CD4-positive, CD25-positive, alpha-beta regulatory T cell (primary cell): ENCODE measurements around the gene HMX1. TPM values are rescaled to one million over a fixed set of nuclear protein-coding genes. Genes with fewer than 3 reads are reported as not detected.

Experiments
- ATAC-seq, 2 donors: fragments of 150-1000 bp; cut with Tn5 transposase; one replicate each; pipeline ENCODE4 v1.10.0; 2021; ENCODE audit warnings: low read depth in 2 of 2, moderate number of reproducible peaks in 2 of 2, moderate library complexity in 1 of 2
- DNase-seq, 3 donors: peaks; one replicate each; pipeline versions ENCODE4 v3.0.0 to v3.0.0-alpha.2; 2012 to 2022; ENCODE audit warnings: mixed read lengths in 1 of 3
- H3K27ac ChIP-seq: one replicate; pipeline ENCODE4 v1.7.0; 2013; ENCODE audit warnings: mild to moderate bottlenecking, low read length; ENCODE audit not compliant: insufficient read depth, poor library complexity, severe bottlenecking
- H3K27me3 ChIP-seq: one replicate; pipeline ENCODE4 v1.7.0; 2013; ENCODE audit warnings: low read length; ENCODE audit not compliant: control insufficient read depth, insufficient read depth
- H3K36me3 ChIP-seq: one replicate; pipeline ENCODE4 v1.7.0; 2013; ENCODE audit warnings: mild to moderate bottlenecking, low read length, moderate library complexity; ENCODE audit not compliant: control insufficient read depth, insufficient read depth
- H3K4me1 ChIP-seq: 2 replicates; pipeline ENCODE4 v1.7.0; 2013; ENCODE audit warnings: mild to moderate bottlenecking, low read length; ENCODE audit not compliant: insufficient read depth, control insufficient read depth, poor library complexity, severe bottlenecking
- H3K4me3 ChIP-seq: one replicate; pipeline ENCODE4 v1.7.0; 2013; ENCODE audit warnings: low read depth, mild to moderate bottlenecking, low read length, moderate library complexity
- H3K9me3 ChIP-seq, 2 experiments: 1 replicate in 1 of 2; 2 replicates in 1 of 2; pipeline ENCODE4 v1.7.0; 2013; ENCODE audit warnings: low read length in 2 of 2, mild to moderate bottlenecking in 1 of 2, moderate library complexity in 1 of 2; ENCODE audit not compliant: control insufficient read depth in 2 of 2
- H3K27ac Mint-ChIP-seq, 3 donors: one replicate each; pipeline ENCODE4 v1.8.0; 2020 to 2022; ENCODE audit warnings: mild to moderate bottlenecking in 3 of 3, mixed read lengths in 3 of 3, moderate library complexity in 2 of 3
- H3K27me3 Mint-ChIP-seq: one replicate; pipeline ENCODE4 v1.8.0; 2022; ENCODE audit warnings: mild to moderate bottlenecking, mixed read lengths
- H3K36me3 Mint-ChIP-seq: one replicate; pipeline ENCODE4 v1.8.0; 2020; ENCODE audit warnings: mixed read lengths
- H3K4me1 Mint-ChIP-seq, 4 donors: one replicate each; pipeline ENCODE4 v1.8.0; 2020 to 2022; ENCODE audit warnings: mixed read lengths in 4 of 4, mild to moderate bottlenecking in 1 of 4
- H3K4me3 Mint-ChIP-seq, 4 donors: one replicate each; pipeline ENCODE4 v1.8.0; 2020 to 2022; ENCODE audit warnings: mild to moderate bottlenecking in 4 of 4, mixed read lengths in 4 of 4, moderate library complexity in 3 of 4
- H3K9me3 Mint-ChIP-seq, 7 donors: one replicate each; pipeline ENCODE4 v1.8.0; 2020 to 2022; ENCODE audit warnings: mixed read lengths in 7 of 7, mild to moderate bottlenecking in 3 of 7, moderate library complexity in 2 of 7
- polyA plus RNA-seq, 4 donors: library from polyadenylated mRNA; unstranded; fragments of 300-500 nt; fragmentation: Illumina TruSeq; gene quantifications; one replicate each; pipeline ENCODE4 v1.2.3, GENCODE V29; 2021
- total RNA-seq: library from RNA; stranded (reverse); gene quantifications from one replicate; pipeline ENCODE4 v1.2.3, GENCODE V29; 2022

The HMX1 gene
- total and polyA plus RNA-seq, 5 donors from 2014 or later = not detected

- peaks cover 0 to 16% (median 5%) of the 10 kb centered on the region in 4 donors for H3K4me1 Mint-ChIP-seq
- peaks cover 0 to 4% (median 0%) of the 10 kb centered on the region in 7 donors for H3K9me3 Mint-ChIP-seq
- peaks cover 53% of the 10 kb centered on the region for H3K27me3 Mint-ChIP-seq
- H3K4me3 Mint-ChIP-seq = no peak overlapping the region
- H3K36me3 ChIP-seq = no peaks in the 10 kb centered on the region
- peaks cover 8% of the 10 kb centered on the region for H3K27me3 ChIP-seq
- H3K4me1 ChIP-seq = peaks cover 13% of the 10 kb centered on the region
- ATAC-seq = no peak
- no peak overlapping the region for H3K27ac Mint-ChIP-seq
- no peaks in the 10 kb centered on the region for H3K36me3 Mint-ChIP-seq
- H3K9me3 ChIP-seq = no peaks in the 10 kb centered on the region
- H3K27ac ChIP-seq = no peak overlapping the region
- H3K4me3 ChIP-seq = no peak overlapping the region
- no peak for DNase-seq
Measured at GRCh38 chr4:8858701-8859210, 12.9 kb downstream of the HMX1 start.

GRCh38 chr4:8857766-8858700 lies 13.6 kb downstream of the HMX1 start:
- H3K4me1 ChIP-seq = peaks cover 13% of the 10 kb centered on the region
- H3K4me3 ChIP-seq = no peak overlapping the region
- Mint-ChIP-seq H3K27me3 (peaks cover 54% of the 10 kb centered on the region), H3K4me3 (no peak overlapping the region), H3K4me1 (peaks cover 0 to 16% (median 5%) of the 10 kb centered on the region in 4 donors), H3K9me3 (peaks cover 0 to 4% (median 0%) of the 10 kb centered on the region in 7 donors), H3K27ac (no peak overlapping the region), H3K36me3 (no peaks in the 10 kb centered on the region)
- no peaks in the 10 kb centered on the region for H3K9me3 ChIP-seq
- H3K27ac ChIP-seq = no peak overlapping the region
- H3K27me3 ChIP-seq = peaks cover 8% of the 10 kb centered on the region
- ATAC-seq (no peak), DNase-seq (peak in 1 of 3 donors; percentile 9)
- H3K36me3 ChIP-seq = no peaks in the 10 kb centered on the region

GRCh38 chr4:8856835-8857621 lies 14.6 kb downstream of the HMX1 start:
- H3K27me3 Mint-ChIP-seq = peaks cover 49% of the 10 kb centered on the region
- Histone ChIP-seq H3K9me3 (no peaks in the 10 kb centered on the region), H3K27ac (no peak overlapping the region), H3K27me3 (peaks cover 8% of the 10 kb centered on the region), H3K4me3 (no peak overlapping the region), H3K36me3 (no peaks in the 10 kb centered on the region), H3K4me1 (peaks cover 13% of the 10 kb centered on the region)
- no peak overlapping the region for H3K27ac Mint-ChIP-seq
- H3K9me3 Mint-ChIP-seq = peaks cover 0 to 4% (median 0%) of the 10 kb centered on the region in 7 donors
- H3K4me1 Mint-ChIP-seq = peaks cover 0 to 16% (median 5%) of the 10 kb centered on the region in 4 donors
- ATAC-seq = no peak
- H3K4me3 Mint-ChIP-seq = peak overlapping the region in 1 of 4 donors; percentile 50
- H3K36me3 Mint-ChIP-seq = no peaks in the 10 kb centered on the region
- no peak for DNase-seq

GRCh38 chr4:8855818-8856245 lies 15.8 kb downstream of the HMX1 start:
- no peak for DNase-seq
- peaks cover 47% of the 10 kb centered on the region for H3K27me3 Mint-ChIP-seq
- H3K27ac Mint-ChIP-seq = no peak overlapping the region
- peak overlapping the region in 2 of 4 donors; percentile 41 to 64 for H3K4me3 Mint-ChIP-seq
- H3K4me1 Mint-ChIP-seq = peaks cover 0 to 16% (median 5%) of the 10 kb centered on the region in 4 donors
- no peaks in the 10 kb centered on the region for H3K36me3 Mint-ChIP-seq
- Histone ChIP-seq H3K9me3 (no peaks in the 10 kb centered on the region), H3K36me3 (no peaks in the 10 kb centered on the region), H3K4me3 (no peak overlapping the region), H3K27ac (no peak overlapping the region), H3K27me3 (peaks cover 8% of the 10 kb centered on the region), H3K4me1 (peaks cover 13% of the 10 kb centered on the region)
- no peak for ATAC-seq
- peaks cover 0 to 4% (median 0%) of the 10 kb centered on the region in 7 donors for H3K9me3 Mint-ChIP-seq

GRCh38 chr4:8854931-8855330 lies 16.7 kb downstream of the HMX1 start:
- H3K9me3 ChIP-seq = no peaks in the 10 kb centered on the region
- no peaks in the 10 kb centered on the region for H3K36me3 Mint-ChIP-seq
- peaks cover 0 to 16% (median 5%) of the 10 kb centered on the region in 4 donors for H3K4me1 Mint-ChIP-seq
- ATAC-seq = no peak
- H3K4me1 ChIP-seq = peaks cover 13% of the 10 kb centered on the region
- no peaks in the 10 kb centered on the region for H3K36me3 ChIP-seq
- DNase-seq = no peak
- H3K4me3 ChIP-seq = no peak overlapping the region
- no peak overlapping the region for H3K27ac Mint-ChIP-seq
- H3K4me3 Mint-ChIP-seq = no peak overlapping the region
- H3K9me3 Mint-ChIP-seq = peaks cover 0 to 4% (median 0%) of the 10 kb centered on the region in 7 donors
- peaks cover 8% of the 10 kb centered on the region for H3K27me3 ChIP-seq
- no peak overlapping the region for H3K27ac ChIP-seq
- H3K27me3 Mint-ChIP-seq = peaks cover 47% of the 10 kb centered on the region

GRCh38 chr4:8854016-8854415 lies 17.6 kb downstream of the HMX1 start:
- Histone ChIP-seq H3K27ac (no peak overlapping the region), H3K4me1 (peaks cover 13% of the 10 kb centered on the region), H3K27me3 (peaks cover 8% of the 10 kb centered on the region), H3K4me3 (no peak overlapping the region), H3K9me3 (no peaks in the 10 kb centered on the region), H3K36me3 (no peaks in the 10 kb centered on the region)
- H3K27me3 Mint-ChIP-seq = peaks cover 39% of the 10 kb centered on the region
- ATAC-seq (no peak), DNase-seq (no peak)
- H3K27ac Mint-ChIP-seq = no peak overlapping the region
- H3K36me3 Mint-ChIP-seq = no peaks in the 10 kb centered on the region
- peaks cover 0 to 15% (median 5%) of the 10 kb centered on the region in 4 donors for H3K4me1 Mint-ChIP-seq
- H3K9me3 Mint-ChIP-seq = peaks cover 0 to 4% (median 0%) of the 10 kb centered on the region in 7 donors
- no peak overlapping the region for H3K4me3 Mint-ChIP-seq

- no peaks in the 10 kb centered on the region for H3K36me3 Mint-ChIP-seq
- ATAC-seq = no peak
- H3K27ac ChIP-seq = no peak overlapping the region
- H3K9me3 Mint-ChIP-seq = peaks cover 0 to 4% (median 0%) of the 10 kb centered on the region in 7 donors
- peaks cover 35% of the 10 kb centered on the region for H3K27me3 Mint-ChIP-seq
- peaks cover 11% of the 10 kb centered on the region for H3K4me1 ChIP-seq
- H3K4me3 ChIP-seq = no peak overlapping the region
- H3K27me3 ChIP-seq = peaks cover 8% of the 10 kb centered on the region
- peaks cover 0 to 12% (median 5%) of the 10 kb centered on the region in 4 donors for H3K4me1 Mint-ChIP-seq
- no peak for DNase-seq
- H3K4me3 Mint-ChIP-seq = no peak overlapping the region
- no peaks in the 10 kb centered on the region for H3K9me3 ChIP-seq
- no peak overlapping the region for H3K27ac Mint-ChIP-seq
- no peaks in the 10 kb centered on the region for H3K36me3 ChIP-seq
Measured at GRCh38 chr4:8853249-8853648, 18.4 kb downstream of the HMX1 start.
